Heart right ventricle (tissue), 16 donors: Measurements from ENCODE around the gene CD22. TPM values are rescaled to one million over a fixed set of nuclear protein-coding genes. Genes with fewer than 3 reads are reported as not detected.

Experiments
- ATAC-seq, 8 donors: fragments of 200-7000 bp; cut with Tn5 transposase; one replicate each; pipeline ENCODE4 v1.9.1; 2020; ENCODE audit warnings: mild to moderate bottlenecking in 8 of 8, moderate library complexity in 8 of 8, moderate number of reproducible peaks in 1 of 8
- DNase-seq, 2 donors: peaks; one replicate each; pipeline ENCODE4 v3.0.0-alpha.2; 2020
- H3K27ac ChIP-seq, 10 donors: fragments of 200-600 bp; sonication (generic) in 2 of 10; one replicate each; pipeline versions ENCODE4 v1.5.0 to v1.8.0; 2020 to 2022; ENCODE audit warnings: mild to moderate bottlenecking in 3 of 10
- H3K27me3 ChIP-seq, 7 donors: fragments of 200-600 bp; one replicate each; pipeline ENCODE4 v1.8.0; 2021 to 2022; ENCODE audit warnings: mild to moderate bottlenecking in 2 of 7
- H3K36me3 ChIP-seq, 9 donors: fragments of 200-600 bp; sonication (generic) in 1 of 9; one replicate each; pipeline versions ENCODE4 v1.5.0 to v1.8.0; 2020 to 2022; ENCODE audit warnings: mild to moderate bottlenecking in 2 of 9
- H3K4me1 ChIP-seq, 9 donors: fragments of 200-600 bp; sonication (generic) in 1 of 9; one replicate each; pipeline versions ENCODE4 v1.5.0 to v1.8.0; 2020 to 2022; ENCODE audit warnings: mild to moderate bottlenecking in 4 of 9
- H3K4me3 ChIP-seq, 10 donors: fragments of 200-600 bp; sonication (generic) in 2 of 10; one replicate each; pipeline versions ENCODE4 v1.5.0 to v1.8.0; 2020 to 2022; ENCODE audit warnings: mild to moderate bottlenecking in 7 of 10, moderate library complexity in 2 of 10
- H3K9me3 ChIP-seq, 11 donors: fragments of 200-600 bp in 10 of 11; sonication (generic) in 2 of 11; one replicate each; pipeline versions ENCODE4 v1.5.0 to v1.8.0; 2013 to 2022; ENCODE audit warnings: mild to moderate bottlenecking in 2 of 11, control low read depth in 1 of 11, moderate library complexity in 1 of 11
- CTCF ChIP-seq, 9 donors: fragments of 200-600 bp; sonication (generic) in 2 of 9; IDR thresholded peaks; one replicate each; pipeline versions ENCODE4 v1.5.0 to v1.8.0; 2021 to 2022; ENCODE audit warnings: antibody characterized with exemption in 9 of 9, mild to moderate bottlenecking in 5 of 9, moderate library complexity in 1 of 9
- WGBS, 2 donors: extraction: QIAGEN DNeasy Blood & Tissue Kit; methylation state at CpG; one replicate each; pipeline ENCODE4 v1.1.7; 2013; ENCODE audit warnings: inconsistent platforms in 1 of 2; 5-methylcytosine and 5-hydroxymethylcytosine counted together
- intact Hi-C, 10 donors: fragments of 100-400 bp; cut with DNase I; formaldehyde crosslinking; loops; one replicate each; pipeline versions ENCODE4 v1.11.1 to v1.14.2; 2022
- microRNA-seq, 2 donors: library from miRNA; unstranded; fragments of <30 nt; microRNA quantifications; one replicate each; pipeline ENCODE4 v1.2.0, GENCODE V29; 2021
- polyA plus RNA-seq, 2 donors: library from polyadenylated mRNA; stranded (reverse); fragments of 200-250 nt; gene quantifications; one replicate each; pipeline ENCODE4 v1.2.3, GENCODE V29; 2013
- total RNA-seq, 10 donors: library from RNA; stranded (reverse); fragmentation: NEBNext Ultra II Directional in 3 of 10; extraction: Animal tissue kit (Norgen Biotek cat#: 25700) in 3 of 10; gene quantifications; one replicate each; pipeline versions ENCODE4 v1.2.1 to v1.2.4, GENCODE V29; 2021 to 2023
- donor health status: Arrhythmogenic right ventricular cardiomyopathy.
- donor health status: ischemic (EF 13 %, LVEDD 7.1; RV severe dilation, severe dysfunction).
- donor health status: healthy with polysubstance abuse.
- donor health status: DM: no; HTN: yes; CAD: no.
- donor health status: DM: no; HTN: no; CAD: no.
- donor health status: ischemic (EF 25% LVEDD 6.9; RV normal size, moderate dysfunction).
- donor health status: ischemic (EF 25% LVEDD 5.7; RV mildly dilated, moderate dysfunction).
- donor health status: healthy.
- donor health status: DM: yes; HTN: yes; CAD: no.
- donor health status: Ischemic cardiomyopathy.
- donor health status: ischemic (EF 35%, LVEDD 5.7; RV mildly dilated, moderate dysfunction).
- donor health status: nonischemic (EF 11% LVEDD 7.7; RV severe dilation, severe dysfunction).
- donor health status: DM: yes; HTN: yes; CAD: no.
- donor health status: PGD.
- donor health status: ischemic (EF 29% LVEDD 5.4; RV normal size, mild dysfunction).
- donor health status: nonischemic (EF 23%, LVEDD 6.1; RV moderate dilation, normal function).

CD22 gene
- total and polyA plus RNA-seq, 12 donors = 0.07 to 1.6 (median 0.38) TPM; not detected in 2

DNA sequence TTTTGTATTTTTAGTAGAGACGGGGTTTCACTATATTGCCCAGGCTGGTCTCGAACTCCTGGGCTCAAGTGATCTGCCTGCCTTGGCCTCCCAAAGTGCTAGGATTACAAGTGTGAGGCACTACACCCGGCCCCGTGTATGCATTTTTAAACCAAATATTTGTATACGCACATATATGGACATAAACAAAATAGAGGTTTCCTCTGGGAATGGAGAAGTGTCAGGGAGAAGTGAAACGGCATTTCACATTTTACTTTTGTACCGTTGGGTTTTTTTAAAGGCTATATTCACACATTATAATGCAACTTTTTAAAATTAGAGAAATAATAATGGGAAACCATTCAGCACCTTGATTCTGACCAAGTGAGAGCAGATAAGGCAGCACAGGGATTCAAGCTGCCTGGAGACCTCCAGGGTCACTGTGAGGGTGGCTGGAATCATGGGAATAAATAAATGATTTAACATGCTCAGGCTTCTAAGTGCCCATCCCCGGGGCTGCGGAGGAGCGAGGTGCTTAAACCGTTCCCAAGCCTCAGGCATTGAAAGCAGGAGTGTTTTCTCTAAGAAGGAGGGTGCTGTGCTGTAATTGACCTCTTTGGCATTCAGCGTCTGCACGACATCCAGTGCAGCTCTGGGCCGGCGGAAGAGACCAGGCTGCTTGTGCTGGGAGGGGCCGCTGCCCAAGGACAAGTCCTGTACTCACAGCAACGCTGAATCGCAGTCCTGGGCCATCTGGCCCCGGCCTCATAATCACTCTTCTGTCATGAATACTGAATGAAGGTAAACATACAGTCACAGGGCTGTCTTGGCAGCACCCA is 66.6 kb downstream of the CD22 start:
- intact Hi-C loops = no loop called here
- Histone ChIP-seq H3K9me3 (no peaks in the 10 kb centered on the region), H3K27me3 (no peaks in the 10 kb centered on the region), H3K4me1 (peaks cover 0 to 10% (median 4%) of the 10 kb centered on the region in 9 donors), H3K4me3 (no peak overlapping the region), H3K36me3 (no peaks in the 10 kb centered on the region), H3K27ac (no peak overlapping the region)
- peak in 4 of 8 donors; percentile 16 to 76 (median 67) for ATAC-seq
- 43 to 46% methylated on average over 19 of the region's 19 CpGs for WGBS, 2 donors
- TF ChIP-seq CTCF (IDR thresholded peaks at IDR 0.05) = no peak
- DNase-seq = peak in 1 of 2 donors; percentile 28

DNA sequence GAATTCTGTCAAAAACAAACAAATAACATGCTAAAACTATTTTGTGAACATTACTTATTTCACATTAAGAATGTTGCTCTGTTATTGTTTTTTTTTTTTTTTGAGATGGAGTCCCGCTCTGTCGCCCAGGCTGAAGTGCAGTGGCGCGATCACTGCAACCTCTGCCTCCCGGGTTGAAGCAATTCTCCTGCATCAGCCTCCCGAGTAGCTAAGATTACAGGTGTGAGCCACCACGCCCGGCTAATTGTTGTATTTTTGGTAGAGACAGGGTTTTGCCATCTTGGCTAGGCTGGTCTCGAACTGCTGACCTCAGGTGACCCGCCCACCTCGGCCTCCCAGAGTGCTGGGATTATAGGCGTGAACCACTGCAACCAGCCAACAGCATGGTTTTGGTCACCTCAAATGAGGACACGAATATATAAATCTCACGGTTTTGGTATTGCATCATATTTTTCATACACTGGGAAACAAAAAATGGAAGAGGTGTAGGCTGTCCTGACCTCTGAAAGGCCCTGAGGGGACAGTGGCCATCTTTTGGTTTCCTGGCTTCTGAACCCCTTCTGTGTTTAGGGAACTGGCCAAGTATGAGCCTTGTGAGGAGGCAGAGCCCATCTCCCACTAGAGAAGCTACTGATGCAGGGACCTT is 67.4 kb downstream of the CD22 start:
- ATAC-seq (no peak), DNase-seq (no peak)
- Histone ChIP-seq H3K36me3 (no peaks in the 10 kb centered on the region), H3K27me3 (no peaks in the 10 kb centered on the region), H3K9me3 (no peaks in the 10 kb centered on the region), H3K27ac (no peak overlapping the region), H3K4me1 (peaks cover 0 to 10% (median 4%) of the 10 kb centered on the region in 9 donors), H3K4me3 (no peak overlapping the region)
- TF ChIP-seq CTCF (IDR thresholded peaks at IDR 0.05) = no peak
- 93 to 97% methylated on average over 14 of the region's 14 CpGs for WGBS, 2 donors
- intact Hi-C loops = no loop called here

Small RNA genes lying within 50 kb of the gene (microRNA-seq; reads per million reads assigned to microRNA genes)
- 0 reads per million in 2 donors for gene MIR5196

Other genes starting within 250 kb of the CD22 start
- gene FXYD3, start 213.4 kb upstream of the CD22 start, total RNA-seq = 1 to 10 TPM in 3 of 10 donors, under 1 TPM in 4, not detected in 3; 0.51 to 2.1 (median 0.74) TPM
- gene FXYD3, start 213.4 kb upstream of the CD22 start, polyA plus RNA-seq = 1 to 10 TPM in 1 of 2 donors, under 1 TPM in 1; 0.78 to 2.7 TPM
- gene LGI4, start 194.1 kb upstream of the CD22 start, total RNA-seq = 10 to 100 TPM in 2 of 10 donors, 1 to 10 TPM in 8; 4.3 to 12.5 (median 7.5) TPM
- 10 to 100 TPM in 1 of 2 donors, 1 to 10 TPM in 1; 8.9 to 30.0 TPM for gene LGI4, start 194.1 kb upstream of the CD22 start, polyA plus RNA-seq
- gene FXYD1, start 190.4 kb upstream of the CD22 start, total RNA-seq = 100 to 1,000 TPM; 451 to 819 (median 578) TPM
- gene FXYD1, start 190.4 kb upstream of the CD22 start, polyA plus RNA-seq = 100 to 1,000 TPM; 251 to 605 TPM
- under 1 TPM in 3 of 10 donors, not detected in 7; 0.28 to 0.37 (median 0.30) TPM for gene FXYD7, start 185.9 kb upstream of the CD22 start, total RNA-seq
- gene FXYD7, start 185.9 kb upstream of the CD22 start, polyA plus RNA-seq = under 1 TPM in 1 of 2 donors, not detected in 1; 0.10 TPM
- 10 to 100 TPM; 13.9 to 36.6 (median 18.1) TPM for gene FXYD5, start 174.5 kb upstream of the CD22 start, total RNA-seq
- gene FXYD5, start 174.5 kb upstream of the CD22 start, polyA plus RNA-seq = 10 to 100 TPM; 48.3 to 67.4 TPM
- under 1 TPM in 1 of 10 donors, not detected in 9; 0.48 TPM for gene FAM187B, start 100.4 kb upstream of the CD22 start, total RNA-seq
- gene FAM187B, start 100.4 kb upstream of the CD22 start, polyA plus RNA-seq = not detected
- 1 to 10 TPM; 3.2 to 8.7 (median 5.2) TPM for gene LSR, start 80.2 kb upstream of the CD22 start, total RNA-seq
- gene LSR, start 80.2 kb upstream of the CD22 start, polyA plus RNA-seq = 10 to 100 TPM; 10.2 to 10.4 TPM
- 100 to 1,000 TPM; 134 to 185 (median 151) TPM for gene USF2, start 60.2 kb upstream of the CD22 start, total RNA-seq
- 100 to 1,000 TPM; 125 to 171 TPM for gene USF2, start 60.2 kb upstream of the CD22 start, polyA plus RNA-seq
- gene HAMP, start 46.7 kb upstream of the CD22 start, total RNA-seq = 1 to 10 TPM in 1 of 10 donors, under 1 TPM in 1, not detected in 8; 0.44 to 3.9 TPM
- 10 to 100 TPM in 1 of 2 donors, not detected in 1; 13.7 TPM for gene HAMP, start 46.7 kb upstream of the CD22 start, polyA plus RNA-seq
- gene MAG, start 37.0 kb upstream of the CD22 start, total RNA-seq = under 1 TPM in 1 of 10 donors, not detected in 9; 0.39 TPM
- gene MAG, start 37.0 kb upstream of the CD22 start, polyA plus RNA-seq = under 1 TPM in 1 of 2 donors, not detected in 1; 0.04 TPM
- gene FFAR1, start 18.7 kb downstream of the CD22 start, total RNA-seq = not detected
- gene FFAR1, start 18.7 kb downstream of the CD22 start, polyA plus RNA-seq = not detected
- under 1 TPM in 2 of 10 donors, not detected in 8; 0.40 to 0.49 TPM for gene FFAR3, start 29.3 kb downstream of the CD22 start, total RNA-seq
- gene FFAR3, start 29.3 kb downstream of the CD22 start, polyA plus RNA-seq = under 1 TPM in 1 of 2 donors, not detected in 1; 0.09 TPM
- gene GPR42, start 41.9 kb downstream of the CD22 start, total RNA-seq = not detected
- gene GPR42, start 41.9 kb downstream of the CD22 start, polyA plus RNA-seq = not detected
- 1 to 10 TPM in 1 of 10 donors, under 1 TPM in 8, not detected in 1; 0.17 to 1.4 (median 0.54) TPM for gene FFAR2, start 119.1 kb downstream of the CD22 start, total RNA-seq
- gene FFAR2, start 119.1 kb downstream of the CD22 start, polyA plus RNA-seq = under 1 TPM; 0.10 to 0.15 TPM
- not detected for gene KRTDAP, start 161.3 kb downstream of the CD22 start, total RNA-seq
- gene KRTDAP, start 161.3 kb downstream of the CD22 start, polyA plus RNA-seq = not detected
- 10 to 100 TPM in 3 of 10 donors, 1 to 10 TPM in 7; 2.0 to 15.7 (median 7.6) TPM for gene DMKN, start 184.5 kb downstream of the CD22 start, total RNA-seq
- gene DMKN, start 184.5 kb downstream of the CD22 start, polyA plus RNA-seq = 10 to 100 TPM in 1 of 2 donors, 1 to 10 TPM in 1; 7.8 to 32.2 TPM
- not detected for gene SBSN, start 199.1 kb downstream of the CD22 start, total RNA-seq
- under 1 TPM in 1 of 2 donors, not detected in 1; 0.20 TPM for gene SBSN, start 199.1 kb downstream of the CD22 start, polyA plus RNA-seq
- gene GAPDHS, start 204.3 kb downstream of the CD22 start, total RNA-seq = not detected
- gene GAPDHS, start 204.3 kb downstream of the CD22 start, polyA plus RNA-seq = not detected
- 100 to 1,000 TPM in 3 of 10 donors, 10 to 100 TPM in 7; 62.8 to 103 (median 74.7) TPM for gene TMEM147, start 216.4 kb downstream of the CD22 start, total RNA-seq
- gene TMEM147, start 216.4 kb downstream of the CD22 start, polyA plus RNA-seq = 100 to 1,000 TPM in 1 of 2 donors, 10 to 100 TPM in 1; 78.0 to 229 TPM
- gene ATP4A, start 234.5 kb downstream of the CD22 start, total RNA-seq = not detected
- not detected for gene ATP4A, start 234.5 kb downstream of the CD22 start, polyA plus RNA-seq